HK-2 (cell line): Measurements from ENCODE around the gene VTI1A.

ENCODE experiments used
- DNase-seq: peaks from one replicate; pipeline ENCODE4 v3.0.0-alpha.2; 2018; ENCODE audit not compliant: unreplicated experiment

Gene VTI1A

DNA sequence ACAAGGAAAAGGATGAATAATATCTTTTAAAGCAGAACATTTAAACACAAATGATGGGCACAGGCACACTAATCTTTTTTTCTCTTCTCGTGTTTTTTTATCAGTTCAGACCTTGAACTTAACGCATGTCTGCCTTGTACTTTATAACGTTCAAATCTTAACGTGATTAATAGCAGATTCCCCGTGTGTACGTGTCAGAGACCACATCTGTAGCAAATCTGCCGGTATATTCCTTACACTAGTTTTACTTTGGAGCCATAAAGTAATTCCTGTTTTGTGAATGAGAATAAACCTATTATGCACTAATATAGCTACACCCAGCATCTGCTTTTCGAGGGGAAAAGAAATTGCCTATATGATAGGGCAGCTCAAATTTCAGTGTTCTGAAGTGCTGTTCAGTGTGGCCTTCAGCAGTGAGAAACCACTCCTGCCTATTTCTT lies 337.0 kb downstream of the VTI1A start:
- no peak for DNase-seq

GRCh38 chr10:112785089-112785488 lies 338.1 kb downstream of the VTI1A start:
- no peak for DNase-seq

DNA sequence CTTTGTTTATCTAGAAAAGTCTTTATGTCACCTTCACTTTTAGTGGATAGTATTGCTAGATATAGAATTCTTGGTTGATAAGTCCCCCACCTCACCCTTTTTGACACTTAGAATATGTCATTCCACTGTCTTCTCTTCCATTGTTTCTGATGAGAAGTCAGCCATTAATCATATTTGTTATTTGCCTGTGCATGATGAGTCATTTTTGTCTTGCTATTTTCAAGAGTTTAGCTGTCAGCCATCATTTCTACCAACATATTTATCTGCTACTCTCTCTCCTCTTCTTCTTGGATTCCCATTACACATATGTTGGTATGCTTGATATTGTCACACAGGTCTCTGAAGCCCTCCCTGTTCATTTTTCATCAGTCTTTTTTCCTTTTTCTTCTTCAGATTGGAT lies 342.2 kb downstream of the VTI1A start:
- no peak for DNase-seq

- DNase-seq: no peak
Observed at GRCh38 chr10:112790030-112790429, 343.0 kb downstream of the VTI1A start.

DNA sequence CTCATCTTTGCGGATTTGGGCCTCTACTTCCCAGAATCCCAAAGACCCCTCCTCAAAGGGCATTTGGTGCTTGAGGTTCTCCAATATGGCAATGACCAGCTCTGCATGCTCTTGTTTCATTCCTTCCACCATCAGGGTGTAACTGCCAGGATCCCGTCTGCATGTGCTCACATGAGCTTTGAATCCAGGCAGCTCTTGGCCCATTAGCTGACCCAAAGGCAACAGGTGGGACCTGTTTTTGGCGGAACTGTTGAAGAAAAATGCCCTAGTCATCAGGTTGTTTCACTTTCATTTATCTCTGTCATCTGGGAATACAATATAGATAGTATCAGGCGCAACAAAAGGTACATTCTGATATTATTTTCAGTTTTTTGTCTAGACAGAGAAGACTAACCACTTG lies 343.9 kb downstream of the VTI1A start:
- no peak for DNase-seq

GRCh38 chr10:112791447-112791846 lies 344.4 kb downstream of the VTI1A start:
- no peak for DNase-seq

- DNase-seq: no peak
Observed at GRCh38 chr10:112792487-112793201, 345.6 kb downstream of the VTI1A start.

DNA sequence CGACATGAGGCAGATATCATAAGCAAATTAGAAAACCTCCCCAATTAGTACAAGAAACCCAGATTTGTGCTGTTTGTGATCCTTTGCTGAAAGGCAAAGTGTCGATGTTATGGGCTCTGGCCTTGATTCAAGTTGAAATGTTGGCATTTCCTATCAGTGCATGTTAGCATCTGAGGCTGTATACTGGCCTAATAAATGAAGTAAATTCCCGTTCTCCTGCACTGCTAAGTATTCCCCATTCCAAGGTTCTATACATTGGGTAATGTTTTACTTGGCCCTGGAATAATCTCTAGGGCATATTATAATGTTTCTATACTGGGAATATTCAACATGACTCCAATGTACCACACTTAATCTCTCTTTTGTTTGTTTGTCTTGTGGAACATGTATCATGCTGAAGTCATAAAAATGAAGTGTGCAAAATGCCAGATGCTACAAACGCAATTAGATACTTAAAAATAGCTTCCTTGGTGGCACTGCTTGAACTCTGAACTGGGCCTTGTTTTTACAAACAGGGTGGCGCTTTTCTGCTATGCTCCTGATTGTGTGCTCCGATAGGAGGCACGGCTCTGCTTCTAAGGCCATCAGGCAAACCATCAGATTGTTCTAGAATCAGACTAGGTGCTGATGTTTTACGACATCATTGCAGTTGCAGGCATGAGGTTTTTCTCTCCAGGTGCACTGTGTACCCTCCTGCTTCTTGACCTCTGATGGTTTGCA lies 346.3 kb downstream of the VTI1A start:
- DNase-seq: no peak

GRCh38 chr10:112794201-112794600 lies 347.2 kb downstream of the VTI1A start:
- no peak for DNase-seq

GRCh38 chr10:112795067-112795466 lies 348.1 kb downstream of the VTI1A start:
- no peak for DNase-seq

- no peak for DNase-seq
Observed at GRCh38 chr10:112797197-112797596, 350.2 kb downstream of the VTI1A start.

- DNase-seq: no peak
Observed at GRCh38 chr10:112797855-112798254, 350.8 kb downstream of the VTI1A start.

DNA sequence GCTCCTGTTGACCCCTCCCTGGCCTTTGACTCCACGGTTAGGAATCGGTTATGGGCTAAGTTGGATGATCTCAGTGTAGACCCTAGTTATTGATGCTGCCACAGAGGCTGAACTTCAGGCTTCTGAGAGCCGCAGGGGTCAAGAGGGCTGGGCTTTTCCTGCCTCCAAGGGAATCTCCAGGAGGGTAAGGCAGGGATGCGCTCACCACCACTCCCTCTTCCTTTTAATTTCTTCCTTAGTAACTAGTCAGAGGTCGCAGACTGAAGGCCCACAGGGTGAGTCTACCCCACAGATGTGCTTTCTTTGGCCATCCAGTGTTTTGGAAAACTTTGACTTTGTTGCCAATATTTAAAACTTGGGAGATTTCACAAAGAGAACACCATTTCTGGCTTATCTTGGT lies 352.0 kb downstream of the VTI1A start:
- no peak for DNase-seq

GRCh38 chr10:112799726-112800510 lies 352.9 kb downstream of the VTI1A start:
- DNase-seq: no peak

DNA sequence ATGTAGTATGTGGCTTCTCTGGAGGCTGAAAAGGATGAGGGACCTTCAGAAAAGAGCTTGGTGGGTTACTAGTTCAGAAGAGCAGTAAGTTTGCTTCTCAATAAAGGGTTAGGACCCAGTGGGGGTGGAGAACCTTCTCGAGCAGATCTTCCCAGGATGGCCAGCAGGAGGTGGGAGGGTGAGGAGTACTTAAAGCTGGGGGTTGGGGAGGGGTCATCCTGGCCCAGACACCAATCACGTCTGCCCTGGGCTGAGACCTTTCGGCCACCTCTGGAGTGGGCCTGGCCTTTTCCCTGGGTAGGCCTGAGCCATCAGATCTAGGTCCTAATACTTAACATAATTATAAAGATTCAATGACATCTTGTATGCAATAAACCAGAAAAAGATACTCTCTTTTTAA lies 354.0 kb downstream of the VTI1A start:
- no peak for DNase-seq

- DNase-seq: no peak
Observed at GRCh38 chr10:112801748-112802147, 354.7 kb downstream of the VTI1A start.

- no peak for DNase-seq
Observed at GRCh38 chr10:112802411-112803022, 355.5 kb downstream of the VTI1A start.

GRCh38 chr10:112803961-112804401 lies 357.0 kb downstream of the VTI1A start:
- no peak for DNase-seq

- DNase-seq: no peak
Observed at GRCh38 chr10:112805254-112805590, 358.2 kb downstream of the VTI1A start.

- no peak for DNase-seq
Observed at GRCh38 chr10:112805701-112806100, 358.7 kb downstream of the VTI1A start.

- DNase-seq: no peak
Observed at GRCh38 chr10:112807013-112807412, 360.0 kb downstream of the VTI1A start.

DNA sequence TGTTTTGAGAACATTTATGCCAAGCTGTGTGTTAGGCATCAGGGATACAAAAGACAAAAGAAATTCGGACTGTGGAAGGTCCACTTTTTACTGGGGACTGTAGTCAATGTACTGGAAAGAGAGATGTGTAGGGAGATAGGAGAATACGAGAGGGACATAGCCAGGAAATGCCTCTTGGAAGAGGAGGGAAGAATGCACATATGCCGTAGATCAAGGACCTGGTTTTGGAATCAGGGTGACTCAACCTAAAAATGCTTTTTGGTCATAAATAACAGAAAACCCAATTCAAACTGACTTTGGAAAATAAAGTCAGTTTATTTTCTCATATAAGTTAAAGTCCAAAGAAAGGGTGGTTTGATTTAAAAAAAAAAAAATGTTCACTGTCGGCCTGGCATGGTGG lies 362.7 kb downstream of the VTI1A start:
- DNase-seq: no peak
